Fibroblast of skin of right biceps (primary cell): ENCODE data around the gene CCDC124.

Experiments
- DNase-seq: peaks from one replicate; pipeline ENCODE4 v3.0.0-alpha.2; 2013

Gene CCDC124

GRCh38 chr19:17937371-17937900 is 4.6 kb downstream of the CCDC124 start:
- no peak for DNase-seq

DNA sequence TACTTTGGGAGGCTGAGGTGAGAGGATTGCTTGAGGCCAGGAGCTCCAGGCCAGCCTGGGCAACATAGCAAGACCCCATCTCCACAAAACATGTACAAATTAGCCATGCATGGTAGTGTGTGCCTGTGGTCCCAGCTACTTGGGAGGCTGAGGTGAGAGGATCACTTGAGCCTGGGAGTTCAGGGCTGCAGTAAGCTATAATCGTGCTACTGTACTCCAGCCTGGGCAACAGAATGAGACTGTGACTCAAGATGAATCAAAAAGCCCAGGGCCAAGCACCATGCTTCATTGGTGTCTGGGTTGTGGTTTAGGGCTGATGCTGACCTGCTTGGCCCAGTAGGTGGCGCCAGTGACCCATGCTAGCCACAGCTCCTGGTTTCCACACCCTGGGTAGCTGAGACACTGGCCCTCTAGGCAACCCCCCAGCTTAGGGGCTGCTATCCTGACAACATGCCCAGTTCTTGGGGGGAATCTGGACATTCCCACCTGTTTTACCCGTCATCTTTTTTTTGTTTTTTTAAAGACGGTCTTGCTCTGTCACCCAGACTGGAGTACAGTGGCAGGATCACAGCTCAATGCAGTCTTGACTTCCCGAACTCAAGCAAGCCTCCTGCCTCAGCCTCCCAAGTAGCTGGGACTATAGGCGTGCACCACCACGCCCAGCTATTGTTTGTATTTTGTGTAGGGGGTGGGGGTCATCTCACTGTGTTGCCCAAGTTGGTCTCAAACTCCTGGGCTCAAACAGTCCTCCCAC is 5.5 kb downstream of the CCDC124 start:
- peak; percentile 82 for DNase-seq

GRCh38 chr19:17942181-17942580 is 9.4 kb downstream of the CCDC124 start:
- DNase-seq: no peak

DNA sequence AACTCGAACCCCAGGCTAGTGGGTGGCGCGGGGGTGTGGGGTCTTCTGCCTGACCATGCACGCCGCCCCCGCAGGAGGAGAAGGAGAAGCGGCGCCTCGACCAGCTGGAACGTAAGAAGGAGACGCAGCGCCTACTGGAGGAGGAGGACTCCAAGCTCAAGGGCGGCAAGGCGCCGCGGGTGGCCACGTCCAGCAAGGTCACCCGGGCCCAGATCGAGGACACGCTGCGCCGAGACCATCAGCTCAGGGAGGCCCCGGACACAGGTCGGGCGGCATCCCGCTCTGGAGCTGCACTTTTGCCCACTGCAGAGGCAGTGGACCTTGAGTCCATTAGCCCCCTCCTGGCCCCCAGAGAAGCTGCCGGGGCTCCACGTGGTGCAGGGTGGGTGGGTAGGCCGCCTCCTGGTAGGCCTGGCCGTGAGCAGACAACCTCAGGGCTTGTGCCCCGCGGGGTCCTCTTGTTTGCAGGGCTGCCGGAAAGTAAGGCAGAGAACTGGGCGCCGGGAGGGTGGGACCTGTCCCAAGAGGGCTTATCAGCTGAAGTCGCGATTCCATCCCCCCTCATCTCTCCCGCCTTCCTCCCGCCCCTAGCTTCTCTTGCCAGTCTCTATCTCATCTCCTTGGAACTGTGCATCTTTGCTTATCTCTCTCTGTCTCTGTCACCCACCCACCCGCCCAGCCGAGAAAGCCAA is 9.9 kb downstream of the CCDC124 start:
- DNase-seq: no peak

GRCh38 chr19:17943274-17944221 is 10.7 kb downstream of the CCDC124 start:
- DNase-seq: no peak

GRCh38 chr19:17944301-17944700 is 11.5 kb downstream of the CCDC124 start:
- DNase-seq: peak; percentile 72

- DNase-seq: no peak
Observed at GRCh38 chr19:17946965-17947784, 14.4 kb downstream of the CCDC124 start.

GRCh38 chr19:17947815-17948513 is 15.1 kb downstream of the CCDC124 start:
- DNase-seq: peak; percentile 93

DNA sequence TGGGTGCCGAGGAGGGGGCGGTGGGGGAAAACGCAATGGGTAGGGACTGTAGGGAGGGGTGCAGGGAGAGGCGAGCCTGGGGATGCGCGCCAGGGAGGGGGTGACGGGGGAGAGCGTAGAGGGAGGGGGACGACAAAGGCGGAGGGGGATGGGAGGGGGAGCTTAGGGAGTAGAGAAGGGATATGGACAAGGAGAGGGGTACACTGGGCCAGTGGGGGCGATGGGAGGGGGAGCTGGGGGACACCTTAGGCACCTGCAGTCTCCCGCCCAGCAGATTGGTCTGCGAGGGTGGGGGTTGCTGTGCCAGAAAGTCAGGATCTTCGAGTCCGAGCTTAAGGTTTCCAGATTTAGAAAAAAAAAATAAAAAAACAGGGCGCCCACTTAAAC is 15.7 kb downstream of the CCDC124 start:
- no peak for DNase-seq

DNA sequence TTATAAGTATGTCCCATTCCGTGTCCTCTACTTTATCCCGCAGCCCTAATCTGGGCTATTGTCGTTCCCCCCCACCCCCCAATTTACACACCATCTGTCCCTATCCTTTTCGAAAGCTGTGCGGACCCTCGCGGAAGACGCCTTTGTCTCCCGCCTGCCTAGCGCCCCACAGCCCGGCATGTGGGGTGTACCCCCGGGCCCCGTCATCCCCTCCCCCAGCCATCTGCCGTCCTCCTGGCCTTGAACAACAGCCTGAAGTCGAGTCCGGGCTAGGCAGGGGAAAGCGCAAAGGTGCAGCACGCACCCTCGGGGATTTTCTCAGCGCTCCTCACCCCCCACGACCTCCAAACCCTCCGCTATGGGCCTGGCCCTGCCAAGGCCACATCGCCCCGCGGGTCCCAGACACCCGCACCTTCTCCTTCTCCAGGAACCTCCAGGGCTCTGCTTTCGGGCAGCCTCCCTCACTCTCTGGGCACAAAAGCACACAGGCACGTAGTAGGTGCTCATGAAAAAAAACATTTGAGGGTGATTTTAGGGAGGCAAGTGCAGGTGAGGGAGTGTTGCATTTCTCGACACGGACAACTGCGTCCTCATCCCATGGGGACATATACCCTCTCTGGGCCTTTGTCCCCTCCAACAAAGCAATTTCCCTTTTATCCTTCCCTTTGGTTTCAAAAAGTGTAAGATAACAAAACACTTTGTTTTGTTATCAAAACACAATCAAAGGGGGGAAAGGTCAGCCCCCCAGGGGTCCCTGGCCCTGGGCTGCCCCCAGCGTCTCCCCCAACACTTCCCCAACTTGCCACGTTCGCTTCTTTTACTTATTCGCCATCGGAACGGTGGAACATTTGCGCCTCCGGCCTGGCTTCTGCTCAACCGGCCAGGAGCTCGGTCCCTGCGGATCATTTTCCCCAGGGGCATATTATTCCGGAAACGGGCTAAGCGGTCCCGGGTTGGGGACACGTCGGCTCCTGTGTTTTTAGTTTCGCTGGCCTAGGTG is 16.4 kb downstream of the CCDC124 start:
- DNase-seq: no peak

GRCh38 chr19:17949956-17950309 is 17.1 kb downstream of the CCDC124 start:
- DNase-seq: no peak

- no peak for DNase-seq
Observed at GRCh38 chr19:17950310-17951156, 17.7 kb downstream of the CCDC124 start.

DNA sequence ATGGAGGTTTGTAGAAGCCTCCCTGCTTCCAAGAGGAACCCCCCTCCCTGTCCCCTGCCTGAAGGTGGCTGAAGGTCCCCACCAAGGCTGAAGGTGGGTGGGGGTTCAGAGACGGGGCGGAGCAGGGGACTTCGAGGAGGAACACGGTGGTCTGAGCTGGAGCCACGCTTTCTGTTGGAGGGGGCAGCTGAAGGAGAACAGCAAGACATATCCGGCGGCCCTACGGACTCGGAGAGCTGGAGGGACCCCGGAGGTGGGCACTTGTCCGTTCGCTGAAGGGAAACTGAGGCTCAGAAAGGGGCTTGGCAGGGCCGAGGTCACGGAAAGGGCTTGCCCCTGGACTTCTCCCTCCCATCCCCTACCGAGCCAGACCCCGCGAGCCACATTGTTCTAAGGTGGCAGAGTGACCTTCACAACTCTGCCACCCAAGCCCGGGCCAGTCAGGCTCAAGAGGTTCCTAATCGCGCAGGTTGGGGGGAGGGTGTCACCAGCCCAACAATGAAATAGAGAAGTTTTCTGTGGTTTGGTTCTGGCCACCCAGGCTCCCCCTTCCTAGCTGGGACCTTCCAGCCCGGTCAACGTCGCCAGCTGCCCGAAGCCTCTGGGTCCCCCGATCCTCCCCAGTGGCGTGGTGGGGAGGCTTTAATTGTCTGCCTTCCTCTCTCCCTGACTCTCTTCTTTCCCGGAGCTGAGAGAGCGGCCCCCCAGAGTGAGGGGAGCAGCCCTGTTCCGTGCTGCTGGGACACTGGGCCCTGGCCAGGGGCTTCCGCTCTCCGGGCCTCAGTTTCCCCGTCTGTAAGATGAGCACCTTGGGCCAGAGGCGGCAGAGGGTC is 18.6 kb downstream of the CCDC124 start:
- no peak for DNase-seq

GRCh38 chr19:17951990-17952976 is 19.5 kb downstream of the CCDC124 start:
- DNase-seq: no peak

- no peak for DNase-seq
Observed at GRCh38 chr19:17953316-17953801, 20.5 kb downstream of the CCDC124 start.

GRCh38 chr19:17953869-17954268 is 21.1 kb downstream of the CCDC124 start:
- no peak for DNase-seq

GRCh38 chr19:17954401-17954800 is 21.6 kb downstream of the CCDC124 start:
- DNase-seq: no peak
